GM12878 (cell line): Measurements from ENCODE around the gene ZBTB18. TPM values are rescaled to one million over a fixed set of nuclear protein-coding genes. Genes with fewer than 3 reads are reported as not detected.

Source experiments
- ATAC-seq: fragments of 200-7000 bp; cut with Tn5 transposase; 3 replicates; pipeline ENCODE4 v1.9.1; 2020; ENCODE audit warnings: mild to moderate bottlenecking, moderate library complexity
- BruUV-seq: library from RNA; stranded (reverse); fragments of 400-500 nt; replicated peaks from 2 replicates; lab custom pipeline; 2021; lab: Mats Ljungman, UMichigan
- CTCF ChIA-PET: fragments of 300-600 bp; sonication (Branson Sonifier 250); formaldehyde crosslinking; extraction: SDS; loops from one replicate; lab custom pipeline; 2021; ENCODE audit warnings: inconsistent platforms; lab: Yijun Ruan, JAX
- POLR2A ChIA-PET: fragments of 350-600 bp; formaldehyde crosslinking; extraction: SDS; loops from one replicate; lab custom pipeline; 2021; ENCODE audit warnings: inconsistent platforms; lab: Charles Lee
- RAD21 ChIA-PET: fragments of 300-600 bp; sonication (Branson Sonifier 250); formaldehyde crosslinking; loops from one replicate; lab custom pipeline; 2023; ENCODE audit warnings: antibody characterized with exemption; ENCODE audit not compliant: unreplicated experiment; lab: Charles Lee
- SMC1A ChIA-PET: fragments of 300-600 bp; sonication (Branson Sonifier 250); formaldehyde crosslinking; loops from one replicate; lab custom pipeline; 2023; ENCODE audit not compliant: unreplicated experiment, uncharacterized antibody; lab: Charles Lee
- DNase-seq: peaks from one replicate; pipeline ENCODE4 v3.0.0-alpha.2; 2011; ENCODE audit warnings: low read depth, low spot score
- FAIRE-seq: peaks from 3 replicates; lab custom pipeline; 2011; peaks lifted over from hg19 to GRCh38; lab: Jason Lieb, UNC
- H2AFZ ChIP-seq: 2 replicates; pipeline ENCODE4 v1.6.0; 2011; ENCODE audit warnings: low read depth, low read length, control low read depth; ENCODE audit not compliant: control insufficient read depth
- H3K27ac ChIP-seq: 2 replicates; pipeline ENCODE4 v1.5.1; 2011; ENCODE audit warnings: control low read depth; ENCODE audit not compliant: control insufficient read depth, insufficient read depth
- H3K27me3 ChIP-seq, 2 experiments: replicated peaks in 1 of 2; 2 replicates each; pipeline versions ENCODE4 v1.6.0 to v1.6.1; 2011; ENCODE audit warnings: low read length in 1 of 2; ENCODE audit not compliant: control insufficient read depth in 2 of 2, insufficient read depth in 2 of 2
- H3K36me3 ChIP-seq, 2 experiments: 2 replicates each; pipeline ENCODE4 v1.5.1; 2011; ENCODE audit warnings: low read length in 1 of 2; ENCODE audit not compliant: control insufficient read depth in 2 of 2, insufficient read depth in 2 of 2
- H3K4me1 ChIP-seq: 2 replicates; pipeline ENCODE4 v1.6.1; 2011; ENCODE audit warnings: mild to moderate bottlenecking, low read length, moderate library complexity, mixed read lengths; ENCODE audit not compliant: control insufficient read depth, insufficient read depth
- H3K4me2 ChIP-seq: 2 replicates; pipeline ENCODE4 v1.6.0; 2011; ENCODE audit warnings: control low read depth; ENCODE audit not compliant: control insufficient read depth, insufficient read depth
- H3K4me3 ChIP-seq: fragments of 200-600 bp; sonication (generic); 2 replicates; pipeline ENCODE4 v1.5.1; 2016
- H3K79me2 ChIP-seq: 2 replicates; pipeline ENCODE4 v1.6.0; 2011; ENCODE audit warnings: low read length; ENCODE audit not compliant: control insufficient read depth, insufficient read depth
- H3K9ac ChIP-seq: 2 replicates; pipeline ENCODE4 v1.8.0; 2011; ENCODE audit warnings: low read length, control low read depth, mixed read lengths; ENCODE audit not compliant: control insufficient read depth, insufficient read depth
- H3K9me3 ChIP-seq: replicated peaks from 3 replicates; pipeline ENCODE4 v1.5.1; 2011; ENCODE audit warnings: mild to moderate bottlenecking, low read length; ENCODE audit not compliant: control insufficient read depth, insufficient read depth
- H4K20me1 ChIP-seq: 2 replicates; pipeline ENCODE4 v1.6.0; 2011; ENCODE audit not compliant: control insufficient read depth, insufficient read depth
- BMI1 ChIP-seq: fragments of 450-650 bp; IDR thresholded peaks from 2 replicates; pipeline ENCODE4 v1.6.1; 2016; ENCODE audit warnings: mild to moderate bottlenecking, moderate library complexity, borderline replicate concordance
- CBX3 ChIP-seq: fragments of 200-600 bp; sonication (generic); IDR thresholded peaks from 2 replicates; pipeline ENCODE4 v1.6.1; 2016; ENCODE audit warnings: low read depth, borderline replicate concordance
- EED ChIP-seq: sonication (generic); IDR thresholded peaks from 2 replicates; pipeline ENCODE4 v1.6.1; 2016; ENCODE audit warnings: antibody characterized with exemption, low read depth
- EGR1 ChIP-seq, 2 experiments: IDR thresholded peaks; 1 replicate in 1 of 2; 2 replicates in 1 of 2; pipeline ENCODE4 v1.6.1; 2011 to 2012; ENCODE audit warnings: low read depth in 2 of 2, low read length in 2 of 2, borderline replicate concordance in 1 of 2, mild to moderate bottlenecking in 1 of 2, moderate library complexity in 1 of 2
- GATAD2B ChIP-seq: fragments of 450-650 bp; conservative IDR thresholded peaks from 2 replicates; pipeline ENCODE4 v1.6.1; 2017; ENCODE audit warnings: low read depth, mild to moderate bottlenecking, moderate library complexity
- KDM1A ChIP-seq: fragments of 200-600 bp; sonication (generic); IDR thresholded peaks from 2 replicates; pipeline ENCODE4 v1.6.1; 2016; ENCODE audit warnings: borderline replicate concordance
- LARP7 ChIP-seq: fragments of 450-650 bp; IDR thresholded peaks from 2 replicates; pipeline ENCODE4 v1.6.1; 2017; ENCODE audit warnings: mild to moderate bottlenecking
- MTA2 ChIP-seq: fragments of 450-650 bp; IDR thresholded peaks from 2 replicates; pipeline ENCODE4 v1.6.1; 2016; ENCODE audit warnings: low read depth, mild to moderate bottlenecking, moderate library complexity
- PBX3 ChIP-seq: IDR thresholded peaks from 2 replicates; pipeline ENCODE4 v1.6.1; 2011; ENCODE audit warnings: mild to moderate bottlenecking, low read depth, low read length, moderate library complexity; ENCODE audit not compliant: insufficient replicate concordance
- POLR2AphosphoS5 ChIP-seq: IDR thresholded peaks from 2 replicates; pipeline ENCODE4 v1.6.1; 2011; ENCODE audit warnings: mild to moderate bottlenecking, low read length, inconsistent platforms
- RAD51 ChIP-seq: fragments of 450-650 bp; IDR thresholded peaks from 2 replicates; pipeline ENCODE4 v1.6.1; 2016; ENCODE audit warnings: moderate library complexity, mild to moderate bottlenecking, inconsistent platforms
- RELA ChIP-seq: fragments of 450-650 bp; IDR thresholded peaks from 2 replicates; pipeline ENCODE4 v1.8.0; 2014; ENCODE audit warnings: borderline replicate concordance; ENCODE audit not compliant: partially characterized antibody
- RELB ChIP-seq: fragments of 450-650 bp; IDR thresholded peaks from 2 replicates; pipeline ENCODE4 v1.6.1; 2017; ENCODE audit warnings: low read depth, mild to moderate bottlenecking, moderate library complexity
- SMAD1 ChIP-seq: fragments of 450-650 bp; IDR thresholded peaks from 2 replicates; pipeline ENCODE4 v1.6.1; 2018; ENCODE audit warnings: mild to moderate bottlenecking, low read depth; ENCODE audit not compliant: partially characterized antibody
- SMAD5 ChIP-seq: IDR thresholded peaks from 2 replicates; pipeline ENCODE4 v1.6.1; 2016; ENCODE audit warnings: antibody characterized with exemption, low read depth
- SPI1 ChIP-seq: IDR thresholded peaks from 2 replicates; pipeline ENCODE4 v1.6.1; 2011; ENCODE audit warnings: low read depth, mild to moderate bottlenecking, low read length, moderate library complexity, borderline replicate concordance; ENCODE audit not compliant: insufficient read depth
- ZNF687 ChIP-seq: fragments of 450-650 bp; IDR thresholded peaks from 2 replicates; pipeline ENCODE4 v1.6.1; 2017; ENCODE audit warnings: mild to moderate bottlenecking, moderate library complexity
- WGBS: methylation state at CpG from one replicate; pipeline ENCODE4 v1.1.6; 2016; ENCODE audit warnings: low lambda C conversion rate; ENCODE audit not compliant: insufficient replicate concordance, insufficient coverage; ENCODE audit errors: missing lambda C conversion rate; 5-methylcytosine and 5-hydroxymethylcytosine counted together
- in situ Hi-C: fragments of 300-500 bp; cut with MboI; formaldehyde crosslinking; loops from 9 replicates; pipeline ENCODE4 v1.14.3; 2018; ENCODE audit warnings: mixed read lengths
- intact Hi-C: fragments of 100-400 bp; cut with micrococcal nuclease; formaldehyde crosslinking; loops from one replicate; pipeline ENCODE4 v1.14.2; 2022; ENCODE audit not compliant: unreplicated experiment
- polyA plus RNA-seq, 11 experiments: library from polyadenylated mRNA; depleted of rRNA in 4 of 11; unstranded in 6 of 11; stranded (reverse) in 5 of 11; fragments of >200 nt; fragmentation: Nextera tagmentation in 4 of 11; fragmentation: Illumina TruSeq in 1 of 11; extraction: Ambion mirVana in 4 of 11; extraction: Trizol in 1 of 11; gene quantifications; 1 replicate in 1 of 11; 2 replicates in 10 of 11; pipeline versions ENCODE4 v1.2.1 to v1.2.3, GENCODE V29; 2011 to 2016; ENCODE audit warnings: inconsistent platforms in 2 of 11, missing spikeins in 2 of 11, low read depth in 1 of 11
- total RNA-seq, 4 experiments: library from RNA; depleted of rRNA in 3 of 4; stranded (reverse); fragments of >200 nt in 3 of 4; fragmentation: Illumina TruSeq in 1 of 4; extraction: Trizol in 1 of 4; gene quantifications; 2 replicates each; pipeline versions ENCODE4 v1.2.1 to v1.2.3, GENCODE V29; 2013 to 2021

Gene ZBTB18
- total and polyA plus RNA-seq, 10 of the 15 experiments (the other 5 are each of a cell fraction or from before 2014, with no cell fraction given) = 0.27 to 8.6 (median 6.1) TPM

GRCh38 chr1:244041466-244042120, 9.5 kb upstream of the ZBTB18 start (continued):
- no peak for TF ChIP-seq MTA2
- TF ChIP-seq BMI1 = no peak
- no peak for TF ChIP-seq RAD51
- no peak for TF ChIP-seq LARP7
- TF ChIP-seq KDM1A = no peak
- TF ChIP-seq GATAD2B = no peak

- Histone ChIP-seq H2AFZ (no peak overlapping the region), H3K36me3 (no peaks in the 10 kb centered on the region), H3K79me2 (no peaks in the 10 kb centered on the region), H3K4me3 (no peak overlapping the region), H3K27me3 (no peaks in the 10 kb centered on the region; a peak in 1 of 4 replicates), H3K4me2 (no peak overlapping the region), H3K9me3 (no peaks in the 10 kb centered on the region), H3K9ac (no peak overlapping the region), H4K20me1 (no peaks in the 10 kb centered on the region), H3K27ac (no peak overlapping the region), H3K4me1 (peaks cover 8% of the 10 kb centered on the region; the same call in 1 of the 2 replicates)
- CTCF ChIA-PET = no interaction called here
- SMC1A ChIA-PET = interaction anchor here (0.7 kb wide), 1 partner anchor 409 kb away, joined by 3 read pairs; no protein-coding TSS in a partner anchor
- no peak for ATAC-seq
- intact Hi-C loops = loop anchor here (10.0 kb wide), 2 partner anchors 233 to 697 kb away; no protein-coding TSS in a partner anchor
- FAIRE-seq = no peak
- in situ Hi-C loops = no loop called here
- WGBS = 88% methylated on average over 3 of the region's 3 CpGs
- no peak for DNase-seq
- no TSS peak for BruUV-seq
- POLR2A ChIA-PET = no interaction called here
- RAD21 ChIA-PET = no interaction called here
- TF ChIP-seq SMAD1 = no peak
- no peak for TF ChIP-seq RELA
- TF ChIP-seq SPI1 = no peak
- no peak for TF ChIP-seq ZNF687
- TF ChIP-seq RELB = no peak
- no peak for TF ChIP-seq EGR1 (IDR thresholded peaks at IDR 0.05; ENCODE audit: borderline replicate concordance in 1 of 2, low read depth in 2 of 2, low read length in 2 of 2)
- no peak for TF ChIP-seq SMAD5
- no peak for TF ChIP-seq PBX3
- no peak for TF ChIP-seq CBX3
- TF ChIP-seq EED = no peak
- no peak for TF ChIP-seq POLR2AphosphoS5
Observed at GRCh38 chr1:244042293-244042692, 8.8 kb upstream of the ZBTB18 start.
